Mesenchymal stem cell (in vitro differentiated cells and primary cell): ENCODE results near the gene PRKCA.

Experiments
- DNase-seq: peaks from one replicate; pipeline ENCODE4 v3.0.0-alpha.2; 2013
- H2AFZ ChIP-seq: one replicate; pipeline ENCODE4 v1.6.1; 2013; ENCODE audit warnings: low read depth, mild to moderate bottlenecking, control low read depth, inconsistent platforms, low read length, moderate library complexity
- H2AK5ac ChIP-seq: 2 replicates; pipeline ENCODE4 v1.6.1; 2013; ENCODE audit warnings: low read length, moderate library complexity, mild to moderate bottlenecking, inconsistent platforms; ENCODE audit not compliant: severe bottlenecking
- H2BK120ac ChIP-seq: one replicate; pipeline ENCODE4 v1.6.1; 2013; ENCODE audit warnings: low read depth, mild to moderate bottlenecking, inconsistent platforms, low read length, moderate library complexity
- H2BK12ac ChIP-seq, 2 experiments: one replicate each; pipeline ENCODE4 v1.6.1; 2013; ENCODE audit warnings: inconsistent platforms in 2 of 2, low read length in 2 of 2, mild to moderate bottlenecking in 2 of 2, moderate library complexity in 2 of 2, control low read depth in 1 of 2
- H2BK15ac ChIP-seq: one replicate; pipeline ENCODE4 v1.6.1; 2013; ENCODE audit warnings: mild to moderate bottlenecking, low read depth, inconsistent platforms; ENCODE audit not compliant: poor library complexity, severe bottlenecking
- H2BK5ac ChIP-seq: 2 replicates; pipeline ENCODE4 v1.6.1; 2013; ENCODE audit warnings: low read depth, mild to moderate bottlenecking, low read length, control low read depth, inconsistent platforms; ENCODE audit not compliant: poor library complexity, severe bottlenecking
- H3K14ac ChIP-seq, 2 experiments: one replicate each; pipeline ENCODE4 v1.6.1; 2013; ENCODE audit warnings: inconsistent platforms in 2 of 2, low read length in 2 of 2, control low read depth in 1 of 2, mild to moderate bottlenecking in 1 of 2, moderate library complexity in 1 of 2
- H3K18ac ChIP-seq, 2 experiments: one replicate each; pipeline ENCODE4 v1.6.1; 2013; ENCODE audit warnings: inconsistent platforms in 2 of 2, low read length in 2 of 2, control low read depth in 1 of 2, low read depth in 1 of 2, mild to moderate bottlenecking in 1 of 2
- H3K23ac ChIP-seq, 2 experiments: one replicate each; pipeline ENCODE4 v1.6.1; 2013; ENCODE audit warnings: inconsistent platforms in 2 of 2, low read length in 2 of 2, mild to moderate bottlenecking in 2 of 2, moderate library complexity in 2 of 2, control low read depth in 1 of 2
- H3K27ac ChIP-seq: 2 replicates; pipeline ENCODE4 v1.5.1; 2013; ENCODE audit warnings: mild to moderate bottlenecking, moderate library complexity, low read length, control low read depth, inconsistent platforms; ENCODE audit not compliant: poor library complexity, severe bottlenecking
- H3K27me3 ChIP-seq, 2 experiments: 2 replicates each; pipeline versions ENCODE4 v1.6.1 to v1.7.0; 2013; ENCODE audit warnings: low read length in 2 of 2, mild to moderate bottlenecking in 2 of 2, moderate library complexity in 2 of 2, control low read depth in 1 of 2, inconsistent platforms in 1 of 2; ENCODE audit not compliant: control insufficient read depth in 1 of 2, insufficient read depth in 1 of 2
- H3K36me3 ChIP-seq, 2 experiments: 2 replicates each; pipeline versions ENCODE4 v1.6.1 to v1.7.0; 2013; ENCODE audit warnings: low read length in 2 of 2, control low read depth in 1 of 2, inconsistent platforms in 1 of 2, low read depth in 1 of 2, mild to moderate bottlenecking in 1 of 2; ENCODE audit not compliant: insufficient read depth in 2 of 2, control insufficient read depth in 1 of 2
- H3K4ac ChIP-seq, 2 experiments: one replicate each; pipeline ENCODE4 v1.6.1; 2013; ENCODE audit warnings: inconsistent platforms in 2 of 2, low read length in 2 of 2, mild to moderate bottlenecking in 2 of 2, moderate library complexity in 2 of 2, control low read depth in 1 of 2, low read depth in 1 of 2
- H3K4me1 ChIP-seq: 2 replicates; pipeline ENCODE4 v1.6.1; 2013; ENCODE audit warnings: low read depth, low read length, control low read depth; ENCODE audit not compliant: control insufficient read depth, insufficient read depth
- H3K4me2 ChIP-seq: 2 replicates; pipeline ENCODE4 v1.6.1; 2013; ENCODE audit warnings: low read length, mild to moderate bottlenecking, inconsistent platforms; ENCODE audit not compliant: poor library complexity, severe bottlenecking
- H3K4me3 ChIP-seq, 2 experiments: 2 replicates each; pipeline versions ENCODE4 v1.5.1 to v1.7.0; 2013; ENCODE audit warnings: low read length in 2 of 2, mild to moderate bottlenecking in 2 of 2, control low read depth in 1 of 2, low read depth in 1 of 2; ENCODE audit not compliant: insufficient read depth in 1 of 2
- H3K79me1 ChIP-seq: replicated peaks from 2 replicates; pipeline ENCODE4 v1.6.1; 2013; ENCODE audit warnings: mild to moderate bottlenecking, control low read depth, low read length, inconsistent platforms; ENCODE audit not compliant: poor library complexity, severe bottlenecking
- H3K9ac ChIP-seq: 2 replicates; pipeline ENCODE4 v1.7.0; 2013; ENCODE audit warnings: mild to moderate bottlenecking, low read length, moderate library complexity
- H3K9me3 ChIP-seq: 2 replicates; pipeline ENCODE4 v1.7.0; 2013; ENCODE audit warnings: mild to moderate bottlenecking, low read length; ENCODE audit not compliant: control insufficient read depth
- H4K8ac ChIP-seq: one replicate; pipeline ENCODE4 v1.6.1; 2013; ENCODE audit warnings: inconsistent platforms, mild to moderate bottlenecking, low read length, moderate library complexity
- H4K91ac ChIP-seq: one replicate; pipeline ENCODE4 v1.6.1; 2013; ENCODE audit warnings: mild to moderate bottlenecking, low read length, inconsistent platforms
- WGBS: methylation state at CpG from one replicate; pipeline ENCODE4 v1.1.7; 2013; ENCODE audit warnings: mixed read lengths; 5-methylcytosine and 5-hydroxymethylcytosine counted together

Gene PRKCA

GRCh38 chr17:66312912-66313311, 10.5 kb downstream of the PRKCA start:
- Histone ChIP-seq H4K91ac (no peak overlapping the region), H3K4ac (no peak overlapping the region), H3K9me3 (no peaks in the 10 kb centered on the region), H3K23ac (no peak overlapping the region), H3K18ac (no peak overlapping the region), H3K27me3 (no peaks in the 10 kb centered on the region), H3K14ac (no peak overlapping the region), H2BK120ac (no peak overlapping the region), H3K27ac (no peak overlapping the region), H4K8ac (no peak overlapping the region), H3K4me3 (no peak overlapping the region), H2BK5ac (no peak overlapping the region), H3K9ac (no peak overlapping the region), H2BK15ac (no peak overlapping the region), H2AFZ (no peak overlapping the region), H3K4me2 (no peak overlapping the region), H3K36me3 (peaks cover 8 to 36% of the 10 kb centered on the region in 2 experiments), H3K4me1 (peaks cover 6% of the 10 kb centered on the region), H2BK12ac (no peak overlapping the region), H2AK5ac (no peak overlapping the region), H3K79me1 (peaks cover 14% of the 10 kb centered on the region)
- no peak for DNase-seq
- 97% methylated on average over 8 of the region's 8 CpGs for WGBS

- Histone ChIP-seq H3K4me2 (no peak overlapping the region), H3K27me3 (no peaks in the 10 kb centered on the region), H2BK15ac (no peak overlapping the region), H2AFZ (no peak overlapping the region), H3K4me3 (no peak overlapping the region), H3K4me1 (peaks cover 6% of the 10 kb centered on the region), H2BK5ac (no peak overlapping the region), H3K9me3 (no peaks in the 10 kb centered on the region), H2BK12ac (no peak overlapping the region), H3K23ac (no peak overlapping the region), H2BK120ac (no peak overlapping the region), H3K9ac (no peak overlapping the region), H2AK5ac (no peak overlapping the region), H3K27ac (no peak overlapping the region), H3K36me3 (peaks cover 8 to 33% of the 10 kb centered on the region in 2 experiments), H3K4ac (no peak overlapping the region), H3K14ac (no peak overlapping the region), H4K91ac (no peak overlapping the region), H3K18ac (no peak overlapping the region), H3K79me1 (peaks cover 14% of the 10 kb centered on the region), H4K8ac (no peak overlapping the region)
- DNase-seq, result no peak
Observed at GRCh38 chr17:66313325-66313724, 10.9 kb downstream of the PRKCA start.

- no peak overlapping the region for H3K18ac ChIP-seq
- no peak overlapping the region for H3K4me3 ChIP-seq
- H3K23ac ChIP-seq, result no peak overlapping the region
- WGBS, result 97% methylated on average over 7 of the region's 8 CpGs
- peaks cover 16% of the 10 kb centered on the region for H3K79me1 ChIP-seq
- no peak overlapping the region for H4K91ac ChIP-seq
- H3K14ac ChIP-seq, result no peak overlapping the region
- H3K4me2 ChIP-seq, result no peak overlapping the region
- H3K9ac ChIP-seq, result no peak overlapping the region
- H2BK12ac ChIP-seq, result no peak overlapping the region
- no peak overlapping the region for H3K4ac ChIP-seq
- no peak for DNase-seq
- H2AK5ac ChIP-seq, result no peak overlapping the region
- H3K4me1 ChIP-seq, result peaks cover 6% of the 10 kb centered on the region
- H2BK15ac ChIP-seq, result no peak overlapping the region
- no peak overlapping the region for H4K8ac ChIP-seq
- H2BK5ac ChIP-seq, result no peak overlapping the region
- no peak overlapping the region for H3K27ac ChIP-seq
- peaks cover 8 to 25% of the 10 kb centered on the region in 2 experiments for H3K36me3 ChIP-seq
- no peaks in the 10 kb centered on the region for H3K9me3 ChIP-seq
- no peak overlapping the region for H2BK120ac ChIP-seq
- no peak overlapping the region for H2AFZ ChIP-seq
- no peaks in the 10 kb centered on the region for H3K27me3 ChIP-seq
Observed at GRCh38 chr17:66313995-66314659, 11.7 kb downstream of the PRKCA start.

GRCh38 chr17:66317629-66318028, 15.2 kb downstream of the PRKCA start:
- no peak overlapping the region for H4K91ac ChIP-seq
- DNase-seq, result no peak
- no peak overlapping the region for H2BK12ac ChIP-seq
- H4K8ac ChIP-seq, result no peak overlapping the region
- no peak overlapping the region for H3K14ac ChIP-seq
- no peak overlapping the region for H3K4me2 ChIP-seq
- H3K4me3 ChIP-seq, result no peak overlapping the region
- no peaks in the 10 kb centered on the region for H3K4me1 ChIP-seq
- H2AFZ ChIP-seq, result no peak overlapping the region
- peaks cover 10% of the 10 kb centered on the region for H3K79me1 ChIP-seq
- no peak overlapping the region for H2BK5ac ChIP-seq
- no peak overlapping the region for H3K4ac ChIP-seq
- no peak overlapping the region for H2AK5ac ChIP-seq
- H3K9ac ChIP-seq, result peak overlapping the region; percentile 6
- no peak overlapping the region for H3K27ac ChIP-seq
- H3K23ac ChIP-seq, result no peak overlapping the region
- no peak overlapping the region for H2BK15ac ChIP-seq
- peaks cover 14% of the 10 kb centered on the region for H3K9me3 ChIP-seq
- H3K27me3 ChIP-seq, result no peaks in the 10 kb centered on the region
- H3K36me3 ChIP-seq, result peaks cover 0 to 8% of the 10 kb centered on the region in 2 experiments
- no peak overlapping the region for H3K18ac ChIP-seq
- no peak overlapping the region for H2BK120ac ChIP-seq
